WTC11 (cell line): Measurements from ENCODE around the gene NAGS.

Experiments
- ATF1 ChIP-seq: sonication (generic); formaldehyde crosslinking; IDR thresholded peaks from 2 replicates; pipeline ENCODE4 v1.8.1; 2023; ENCODE audit warnings: mild to moderate bottlenecking, moderate library complexity, missing genetic modification reagents
- CREB1 ChIP-seq: sonication (generic); formaldehyde crosslinking; IDR thresholded peaks from 2 replicates; pipeline ENCODE4 v1.8.0; 2023; ENCODE audit warnings: mild to moderate bottlenecking, missing genetic modification reagents
- CTCF ChIP-seq: fragments of 200-600 bp; IDR thresholded peaks from 2 replicates; pipeline ENCODE4 v1.8.0; 2022; ENCODE audit warnings: antibody characterized with exemption
- FOXJ3 ChIP-seq: sonication (generic); formaldehyde crosslinking; IDR thresholded peaks from 2 replicates; pipeline ENCODE4 v1.9.0; 2021; ENCODE audit warnings: missing genetic modification reagents, mild to moderate bottlenecking, borderline replicate concordance
- JUN ChIP-seq: sonication (generic); formaldehyde crosslinking; IDR thresholded peaks from 2 replicates; pipeline ENCODE4 v1.8.0; 2023; ENCODE audit warnings: mild to moderate bottlenecking, missing genetic modification reagents
- MAX ChIP-seq: sonication (generic); formaldehyde crosslinking; IDR thresholded peaks from 2 replicates; pipeline ENCODE4 v1.8.0; 2022; ENCODE audit warnings: mild to moderate bottlenecking, missing genetic modification reagents
- TEAD1 ChIP-seq: sonication (generic); formaldehyde crosslinking; IDR thresholded peaks from 2 replicates; pipeline ENCODE4 v1.8.0; 2022; ENCODE audit warnings: mild to moderate bottlenecking, missing genetic modification reagents

- no peak for TF ChIP-seq CTCF
- no peak for TF ChIP-seq JUN (CRISPR knock-in tag)
- no peak for TF ChIP-seq TEAD1
- TF ChIP-seq CREB1: no peak
- no peak for TF ChIP-seq ATF1 (CRISPR knock-in tag)
- no peak for TF ChIP-seq MAX (CRISPR knock-in tag)
- no peak for TF ChIP-seq FOXJ3 (CRISPR knock-in tag)
These were observed 3.9 kb downstream of the NAGS start for GRCh38 chr17:44008205-44008909.
